Astrocyte (in vitro differentiated cells and primary cell): ENCODE results near the gene GSTP1. TPM values are rescaled to one million over a fixed set of nuclear protein-coding genes. Genes with fewer than 3 reads are reported as not detected.

Experiments
- DNase-seq: peaks from one replicate; pipeline ENCODE4 v3.0.0-alpha.2; 2010; ENCODE audit warnings: low read depth
- FAIRE-seq: peaks from 2 replicates; lab custom pipeline; 2011; peaks lifted over from hg19 to GRCh38; lab: Jason Lieb, UNC
- H2AFZ ChIP-seq: 2 replicates; pipeline ENCODE4 v1.6.0; 2012; ENCODE audit warnings: low read depth, low read length, inconsistent platforms
- H3K27ac ChIP-seq: 2 replicates; pipeline ENCODE4 v1.5.1; 2011; ENCODE audit warnings: low read depth, low read length, inconsistent platforms
- H3K27me3 ChIP-seq: 2 replicates; pipeline ENCODE4 v1.6.0; 2011; ENCODE audit warnings: low read length, inconsistent platforms; ENCODE audit not compliant: insufficient read depth
- H3K36me3 ChIP-seq: 2 replicates; pipeline ENCODE4 v1.5.1; 2011; ENCODE audit warnings: low read length, inconsistent platforms; ENCODE audit not compliant: insufficient read depth
- H3K4me1 ChIP-seq: 2 replicates; pipeline ENCODE4 v1.5.1; 2011; ENCODE audit warnings: low read length, inconsistent platforms; ENCODE audit not compliant: insufficient read depth
- H3K4me2 ChIP-seq: 2 replicates; pipeline ENCODE4 v1.6.0; 2012; ENCODE audit warnings: low read length, inconsistent platforms
- H3K4me3 ChIP-seq: 2 replicates; pipeline ENCODE4 v1.5.1; 2011; ENCODE audit warnings: low read depth, mild to moderate bottlenecking, low read length, inconsistent platforms; ENCODE audit not compliant: insufficient read depth
- H3K79me2 ChIP-seq: 2 replicates; pipeline ENCODE4 v1.6.0; 2012; ENCODE audit warnings: mild to moderate bottlenecking, low read length, inconsistent platforms; ENCODE audit not compliant: insufficient read depth
- H3K9ac ChIP-seq: 2 replicates; pipeline ENCODE4 v1.6.0; 2012; ENCODE audit warnings: mild to moderate bottlenecking, low read length, inconsistent platforms
- H3K9me3 ChIP-seq: 2 replicates; pipeline ENCODE4 v1.5.1; 2012; ENCODE audit warnings: low read depth, mild to moderate bottlenecking, low read length, inconsistent platforms; ENCODE audit not compliant: insufficient read depth
- H4K20me1 ChIP-seq: 2 replicates; pipeline ENCODE4 v1.6.0; 2012; ENCODE audit warnings: low read length, inconsistent platforms; ENCODE audit not compliant: insufficient read depth
- H3K27ac Mint-ChIP-seq: one replicate; pipeline ENCODE4 v1.8.0; 2021; ENCODE audit warnings: mild to moderate bottlenecking, mixed read lengths; ENCODE audit not compliant: unreplicated experiment
- H3K27me3 Mint-ChIP-seq: one replicate; pipeline ENCODE4 v1.8.0; 2021; ENCODE audit warnings: low read depth, mixed read lengths; ENCODE audit not compliant: unreplicated experiment
- H3K36me3 Mint-ChIP-seq: one replicate; pipeline ENCODE4 v1.8.0; 2021; ENCODE audit warnings: low read depth, mixed read lengths; ENCODE audit not compliant: unreplicated experiment
- H3K4me1 Mint-ChIP-seq: one replicate; pipeline ENCODE4 v1.8.0; 2021; ENCODE audit warnings: low read depth, mixed read lengths; ENCODE audit not compliant: unreplicated experiment
- H3K4me3 Mint-ChIP-seq: one replicate; pipeline ENCODE4 v1.8.0; 2021; ENCODE audit warnings: mild to moderate bottlenecking, moderate library complexity, mixed read lengths; ENCODE audit not compliant: unreplicated experiment
- H3K9me3 Mint-ChIP-seq: one replicate; pipeline ENCODE4 v1.8.0; 2021; ENCODE audit warnings: mild to moderate bottlenecking, mixed read lengths; ENCODE audit not compliant: unreplicated experiment
- EZH2 ChIP-seq: IDR thresholded peaks from 2 replicates; pipeline ENCODE4 v1.6.1; 2012; ENCODE audit warnings: mild to moderate bottlenecking, low read length, inconsistent platforms; ENCODE audit not compliant: insufficient read depth
- total RNA-seq: library from RNA; stranded (reverse); gene quantifications from 2 replicates; pipeline ENCODE4 v1.2.1, GENCODE V29; 2021
- TF ChIP-seq, protein P1 (sequence below): IDR thresholded peaks from 2 replicates; pipeline ENCODE4 v1.5.1; 2011; ENCODE audit warnings: low read depth, mild to moderate bottlenecking, inconsistent platforms, low read length, moderate library complexity; ENCODE audit not compliant: insufficient read depth

The GSTP1 gene
- total RNA-seq, 1 donor from 2014 or later: 1,365 TPM

DNA sequence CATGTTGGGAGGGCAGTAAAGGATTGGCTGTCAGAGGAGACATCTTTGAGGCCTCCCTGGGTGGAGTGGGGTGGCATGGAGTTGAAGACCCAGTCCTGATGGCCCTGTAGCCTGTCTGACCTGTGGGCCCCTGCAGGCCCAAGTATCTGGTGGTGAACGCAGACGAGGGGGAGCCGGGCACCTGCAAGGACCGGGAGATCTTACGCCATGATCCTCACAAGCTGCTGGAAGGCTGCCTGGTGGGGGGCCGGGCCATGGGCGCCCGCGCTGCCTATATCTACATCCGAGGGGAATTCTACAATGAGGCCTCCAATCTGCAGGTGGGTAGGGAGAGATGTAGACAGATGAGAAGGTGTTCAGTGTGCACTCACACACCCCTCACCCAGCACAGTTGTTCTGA, 25.7 kb downstream of the GSTP1 start:
- no peaks in the 10 kb centered on the region for H3K27me3 Mint-ChIP-seq
- no peaks in the 10 kb centered on the region for H3K9me3 ChIP-seq
- no peak overlapping the region for H3K4me3 ChIP-seq
- no peaks in the 10 kb centered on the region for H3K9me3 Mint-ChIP-seq
- H2AFZ ChIP-seq: no peak overlapping the region
- H3K4me1 ChIP-seq: peaks cover 11% of the 10 kb centered on the region
- no peaks in the 10 kb centered on the region for H3K27me3 ChIP-seq
- no peak overlapping the region for H3K4me3 Mint-ChIP-seq
- no peak for FAIRE-seq
- TF ChIP-seq, protein P1, sequence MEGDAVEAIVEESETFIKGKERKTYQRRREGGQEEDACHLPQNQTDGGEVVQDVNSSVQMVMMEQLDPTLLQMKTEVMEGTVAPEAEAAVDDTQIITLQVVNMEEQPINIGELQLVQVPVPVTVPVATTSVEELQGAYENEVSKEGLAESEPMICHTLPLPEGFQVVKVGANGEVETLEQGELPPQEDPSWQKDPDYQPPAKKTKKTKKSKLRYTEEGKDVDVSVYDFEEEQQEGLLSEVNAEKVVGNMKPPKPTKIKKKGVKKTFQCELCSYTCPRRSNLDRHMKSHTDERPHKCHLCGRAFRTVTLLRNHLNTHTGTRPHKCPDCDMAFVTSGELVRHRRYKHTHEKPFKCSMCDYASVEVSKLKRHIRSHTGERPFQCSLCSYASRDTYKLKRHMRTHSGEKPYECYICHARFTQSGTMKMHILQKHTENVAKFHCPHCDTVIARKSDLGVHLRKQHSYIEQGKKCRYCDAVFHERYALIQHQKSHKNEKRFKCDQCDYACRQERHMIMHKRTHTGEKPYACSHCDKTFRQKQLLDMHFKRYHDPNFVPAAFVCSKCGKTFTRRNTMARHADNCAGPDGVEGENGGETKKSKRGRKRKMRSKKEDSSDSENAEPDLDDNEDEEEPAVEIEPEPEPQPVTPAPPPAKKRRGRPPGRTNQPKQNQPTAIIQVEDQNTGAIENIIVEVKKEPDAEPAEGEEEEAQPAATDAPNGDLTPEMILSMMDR: no peak
- TF ChIP-seq EZH2: no peak
- H3K4me2 ChIP-seq: no peak overlapping the region
- H3K4me1 Mint-ChIP-seq: peaks cover 4% of the 10 kb centered on the region
- peaks cover 6% of the 10 kb centered on the region for H3K36me3 ChIP-seq
- H4K20me1 ChIP-seq: no peaks in the 10 kb centered on the region
- no peak overlapping the region for H3K27ac Mint-ChIP-seq
- no peak for DNase-seq
- H3K27ac ChIP-seq: no peak overlapping the region
- H3K9ac ChIP-seq: no peak overlapping the region
- peaks cover 2% of the 10 kb centered on the region for H3K36me3 Mint-ChIP-seq
- H3K79me2 ChIP-seq: peaks cover 17% of the 10 kb centered on the region

DNA sequence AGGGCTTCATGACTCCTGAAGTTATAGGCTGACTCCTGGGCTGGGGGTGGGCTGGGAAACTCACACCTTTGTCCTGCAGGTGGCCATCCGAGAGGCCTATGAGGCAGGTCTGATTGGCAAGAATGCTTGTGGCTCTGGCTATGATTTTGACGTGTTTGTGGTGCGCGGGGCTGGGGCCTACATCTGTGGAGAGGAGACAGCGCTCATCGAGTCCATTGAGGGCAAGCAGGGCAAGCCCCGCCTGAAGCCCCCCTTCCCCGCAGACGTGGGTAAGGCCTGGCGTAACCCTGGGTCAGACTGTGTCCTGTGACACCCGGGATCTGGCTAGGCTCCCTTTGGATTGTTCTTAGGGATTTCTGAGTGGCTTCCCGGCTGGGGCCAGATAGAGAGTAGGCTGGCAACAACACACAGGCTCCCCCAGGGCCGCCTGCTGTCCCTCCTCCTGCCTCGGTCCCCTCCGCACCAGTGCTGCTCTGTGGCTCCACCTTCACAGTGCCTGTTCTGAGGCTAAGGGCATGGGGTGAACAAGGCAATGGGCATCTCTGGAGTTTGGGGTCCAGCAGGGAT, 26.8 kb downstream of the GSTP1 start:
- H3K4me1 Mint-ChIP-seq: peaks cover 4% of the 10 kb centered on the region
- H4K20me1 ChIP-seq: no peaks in the 10 kb centered on the region

DNA sequence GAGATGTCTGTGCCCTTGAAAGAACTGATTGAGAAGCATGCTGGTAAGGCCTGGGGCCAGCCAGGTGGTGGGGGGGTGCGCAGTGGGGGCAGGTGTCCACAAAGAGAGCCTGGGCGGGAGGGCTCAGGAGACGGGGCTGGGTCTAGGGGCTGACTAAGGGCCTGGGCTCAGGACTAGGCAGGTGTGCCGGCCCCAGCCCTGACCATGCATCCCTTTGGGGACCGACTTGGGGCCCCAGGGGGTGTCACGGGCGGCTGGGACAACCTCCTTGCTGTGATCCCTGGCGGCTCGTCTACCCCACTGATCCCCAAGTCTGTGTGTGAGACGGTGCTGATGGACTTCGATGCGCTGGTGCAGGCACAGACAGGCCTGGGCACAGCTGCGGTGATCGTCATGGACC, 27.6 kb downstream of the GSTP1 start:
- FAIRE-seq (no peak), DNase-seq (no peak)
- TF ChIP-seq, protein P1: no peak
- TF ChIP-seq EZH2: no peak
- no peaks in the 10 kb centered on the region for H3K9me3 ChIP-seq
- H4K20me1 ChIP-seq: no peaks in the 10 kb centered on the region
- H3K9ac ChIP-seq: no peak overlapping the region
- Mint-ChIP-seq H3K36me3 (peaks cover 2% of the 10 kb centered on the region), H3K4me3 (no peak overlapping the region), H3K27me3 (no peaks in the 10 kb centered on the region), H3K9me3 (no peaks in the 10 kb centered on the region), H3K4me1 (peaks cover 4% of the 10 kb centered on the region), H3K27ac (no peak overlapping the region)
- H3K4me2 ChIP-seq: no peak overlapping the region
- H3K4me3 ChIP-seq: no peak overlapping the region
- peaks cover 11% of the 10 kb centered on the region for H3K4me1 ChIP-seq
- peaks cover 17% of the 10 kb centered on the region for H3K79me2 ChIP-seq
- no peak overlapping the region for H2AFZ ChIP-seq
- no peaks in the 10 kb centered on the region for H3K27me3 ChIP-seq
- H3K27ac ChIP-seq: no peak overlapping the region
- H3K36me3 ChIP-seq: peaks cover 6% of the 10 kb centered on the region

More for the DNA sequence above, 26.8 kb downstream of the GSTP1 start:
- no peaks in the 10 kb centered on the region for H3K9me3 ChIP-seq
- H3K4me3 ChIP-seq: no peak overlapping the region
- no peaks in the 10 kb centered on the region for H3K27me3 Mint-ChIP-seq
- DNase-seq: no peak
- H3K27ac ChIP-seq: no peak overlapping the region
- no peak for FAIRE-seq
- no peak overlapping the region for H3K4me3 Mint-ChIP-seq
- no peaks in the 10 kb centered on the region for H3K27me3 ChIP-seq
- TF ChIP-seq, protein P1: no peak
- TF ChIP-seq EZH2: no peak
- H3K9me3 Mint-ChIP-seq: no peaks in the 10 kb centered on the region
- H3K36me3 Mint-ChIP-seq: peaks cover 2% of the 10 kb centered on the region
- H3K4me1 ChIP-seq: peaks cover 11% of the 10 kb centered on the region
- peaks cover 17% of the 10 kb centered on the region for H3K79me2 ChIP-seq
- no peak overlapping the region for H2AFZ ChIP-seq
- no peak overlapping the region for H3K27ac Mint-ChIP-seq
- H3K4me2 ChIP-seq: no peak overlapping the region
- H3K36me3 ChIP-seq: peaks cover 6% of the 10 kb centered on the region
- H3K9ac ChIP-seq: no peak overlapping the region
